SH-SY5Y (cell line): Measurements from ENCODE around the gene COL4A4.

Experiments used
- GATA2 ChIP-seq: IDR thresholded peaks from 2 replicates; pipeline ENCODE4 v1.6.1; 2011; ENCODE audit warnings: mild to moderate bottlenecking, low read depth, low read length
- GATA3 ChIP-seq: IDR thresholded peaks from 2 replicates; pipeline ENCODE4 v1.6.1; 2011; ENCODE audit warnings: low read depth, mild to moderate bottlenecking, low read length, moderate library complexity

- TF ChIP-seq GATA2 = no peak
- TF ChIP-seq GATA3 = no peak
Measured at GRCh38 chr2:227057743-227058447, 106.1 kb downstream of the COL4A4 start.
